Measurements from ENCODE around the gene STARD13. TPM values are rescaled to one million over a fixed set of nuclear protein-coding genes. Genes with fewer than 3 reads are reported as not detected.

Gene STARD13
- total RNA-seq, 4 donors from 2014 or later = 52.0 to 114 (median 89.2) TPM

DNA sequence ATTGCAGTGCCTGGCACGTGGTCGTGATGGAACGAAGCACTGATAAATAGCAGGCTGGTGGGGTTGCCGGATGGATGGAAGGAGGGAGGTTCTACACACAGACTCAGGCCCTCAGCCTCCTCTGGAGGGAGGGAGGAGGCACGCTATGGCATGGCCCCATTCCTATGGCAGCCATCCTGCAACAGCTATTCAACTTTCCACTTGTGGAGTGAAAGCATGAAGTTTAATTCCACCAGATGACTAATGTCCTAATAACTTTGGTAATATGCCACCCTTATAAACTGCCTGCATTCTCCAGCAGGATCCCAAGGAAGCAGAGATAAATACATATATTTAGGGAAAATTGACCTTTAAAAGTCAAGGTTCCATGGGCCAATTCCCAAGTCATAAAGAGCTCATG lies 176.9 kb downstream of the STARD13 start:
- Histone ChIP-seq H3K4me3 (replicated peaks in 1 of 3) (no peak overlapping the region), H3K4me1 (peaks cover 0 to 21% of the 10 kb centered on the region in 2 donors), H3K9me3 (no peaks in the 10 kb centered on the region), H3K27ac (no peak overlapping the region), H3K27me3 (no peaks in the 10 kb centered on the region), H3K36me3 (peaks cover 55 to 75% of the 10 kb centered on the region in 2 donors)
- 93 to 97% methylated on average over 5 of the region's 5 CpGs for WGBS, 2 donors
- intact Hi-C loops (cut with DNase I) = no loop called here
- no peak for TF ChIP-seq POLR2A (IDR thresholded peaks at IDR 0.05)
- TF ChIP-seq, protein P1, sequence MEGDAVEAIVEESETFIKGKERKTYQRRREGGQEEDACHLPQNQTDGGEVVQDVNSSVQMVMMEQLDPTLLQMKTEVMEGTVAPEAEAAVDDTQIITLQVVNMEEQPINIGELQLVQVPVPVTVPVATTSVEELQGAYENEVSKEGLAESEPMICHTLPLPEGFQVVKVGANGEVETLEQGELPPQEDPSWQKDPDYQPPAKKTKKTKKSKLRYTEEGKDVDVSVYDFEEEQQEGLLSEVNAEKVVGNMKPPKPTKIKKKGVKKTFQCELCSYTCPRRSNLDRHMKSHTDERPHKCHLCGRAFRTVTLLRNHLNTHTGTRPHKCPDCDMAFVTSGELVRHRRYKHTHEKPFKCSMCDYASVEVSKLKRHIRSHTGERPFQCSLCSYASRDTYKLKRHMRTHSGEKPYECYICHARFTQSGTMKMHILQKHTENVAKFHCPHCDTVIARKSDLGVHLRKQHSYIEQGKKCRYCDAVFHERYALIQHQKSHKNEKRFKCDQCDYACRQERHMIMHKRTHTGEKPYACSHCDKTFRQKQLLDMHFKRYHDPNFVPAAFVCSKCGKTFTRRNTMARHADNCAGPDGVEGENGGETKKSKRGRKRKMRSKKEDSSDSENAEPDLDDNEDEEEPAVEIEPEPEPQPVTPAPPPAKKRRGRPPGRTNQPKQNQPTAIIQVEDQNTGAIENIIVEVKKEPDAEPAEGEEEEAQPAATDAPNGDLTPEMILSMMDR (IDR thresholded peaks at IDR 0.05) = no peak
- no peak for DNase-seq

DNA sequence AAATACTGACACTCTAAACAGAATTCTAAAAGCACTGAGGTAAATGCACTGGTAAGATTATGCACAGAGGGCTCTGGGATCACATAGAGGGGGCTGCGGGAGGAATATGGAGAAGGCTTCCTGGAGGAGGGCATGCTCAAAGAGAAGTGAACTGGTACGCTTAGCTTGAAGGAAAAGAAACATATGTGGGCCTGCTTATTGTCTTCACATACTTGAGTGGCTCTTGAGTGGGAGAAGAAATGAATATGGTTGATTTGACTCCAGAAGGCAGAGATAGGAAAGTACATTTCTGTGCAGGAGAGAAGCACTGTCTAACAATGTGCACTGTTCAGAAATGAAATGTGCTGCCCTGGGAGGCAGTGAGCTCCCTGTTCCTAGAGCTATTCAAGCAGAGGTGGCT lies 178.2 kb downstream of the STARD13 start:
- intact Hi-C loops (cut with DNase I) = no loop called here
- Histone ChIP-seq H3K36me3 (peaks cover 48 to 63% of the 10 kb centered on the region in 2 donors), H3K4me1 (peaks cover 0 to 21% of the 10 kb centered on the region in 2 donors), H3K27me3 (no peaks in the 10 kb centered on the region), H3K27ac (no peak overlapping the region), H3K9me3 (no peaks in the 10 kb centered on the region), H3K4me3 (replicated peaks in 1 of 3) (no peak overlapping the region)
- WGBS, 2 donors = 93 to 95% methylated on average over 2 of the region's 2 CpGs
- TF ChIP-seq POLR2A (IDR thresholded peaks at IDR 0.05) = no peak
- TF ChIP-seq, protein P1 (IDR thresholded peaks at IDR 0.05) = no peak
- no peak for DNase-seq

- Histone ChIP-seq H3K36me3 (peaks cover 47 to 58% of the 10 kb centered on the region in 2 donors), H3K9me3 (no peaks in the 10 kb centered on the region), H3K4me3 (replicated peaks in 1 of 3) (no peak overlapping the region), H3K4me1 (peaks cover 0 to 21% of the 10 kb centered on the region in 2 donors), H3K27me3 (no peaks in the 10 kb centered on the region), H3K27ac (no peak overlapping the region)
- DNase-seq = no peak
- WGBS, 2 donors = 86 to 90% methylated on average over 7 of the region's 7 CpGs
- TF ChIP-seq, protein P1 (IDR thresholded peaks at IDR 0.05) = no peak
- no peak for TF ChIP-seq POLR2A (IDR thresholded peaks at IDR 0.05)
- intact Hi-C loops (cut with DNase I) = no loop called here
Observed at GRCh38 chr13:33106656-33107360, 178.7 kb downstream of the STARD13 start.

DNA sequence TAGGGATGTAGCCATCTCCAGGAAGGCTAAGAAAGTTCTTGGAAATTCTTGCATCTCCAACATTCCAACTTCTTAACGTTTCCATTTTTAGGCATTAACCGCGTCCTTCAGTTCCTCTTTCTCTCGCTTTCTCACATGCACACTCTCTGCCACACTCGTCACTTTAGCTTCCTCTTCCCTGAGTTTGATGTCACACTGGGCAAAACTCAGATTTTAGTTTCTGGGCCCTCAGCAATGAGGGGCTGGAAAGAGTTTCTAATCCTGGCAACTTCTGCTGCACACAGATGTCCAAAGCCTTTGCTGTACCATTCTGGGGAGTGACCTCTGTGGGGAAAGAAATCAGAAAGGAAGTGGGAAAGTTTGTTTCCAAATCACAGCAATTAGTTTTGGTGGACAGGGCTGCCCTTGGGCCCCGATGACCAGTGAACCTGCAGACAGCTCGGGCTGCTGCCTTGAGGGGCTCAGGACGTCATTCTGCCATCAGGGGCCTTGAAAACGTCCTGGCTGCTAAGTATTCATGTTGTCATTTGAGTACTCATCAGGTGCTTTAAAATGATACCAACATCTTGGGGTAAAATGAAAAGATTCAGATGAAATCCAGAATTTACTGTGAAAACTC lies 180.1 kb downstream of the STARD13 start:
- Histone ChIP-seq H3K4me3 (replicated peaks in 1 of 3) (no peak overlapping the region), H3K27me3 (no peaks in the 10 kb centered on the region), H3K27ac (no peak overlapping the region), H3K4me1 (peaks cover 0 to 9% of the 10 kb centered on the region in 2 donors), H3K36me3 (peaks cover 45 to 52% of the 10 kb centered on the region in 2 donors), H3K9me3 (no peaks in the 10 kb centered on the region)
- DNase-seq = no peak
- intact Hi-C loops (cut with DNase I) = no loop called here
- no peak for TF ChIP-seq POLR2A (IDR thresholded peaks at IDR 0.05)
- 85 to 86% methylated on average over 9 of the region's 9 CpGs for WGBS, 2 donors

- TF ChIP-seq, protein P1 (IDR thresholded peaks at IDR 0.05) = no peak
- no peak for TF ChIP-seq POLR2A (IDR thresholded peaks at IDR 0.05)
- H3K4me3 ChIP-seq (replicated peaks in 1 of 3) = no peak overlapping the region
- DNase-seq = no peak
- WGBS, 2 donors = 92 to 95% methylated on average over 4 of the region's 4 CpGs
- H3K27ac ChIP-seq = no peak overlapping the region
- intact Hi-C loops (cut with DNase I) = no loop called here
- H3K27me3 ChIP-seq = no peaks in the 10 kb centered on the region
- no peaks in the 10 kb centered on the region for H3K4me1 ChIP-seq
- H3K36me3 ChIP-seq = peaks cover 29 to 37% of the 10 kb centered on the region in 2 donors
- no peaks in the 10 kb centered on the region for H3K9me3 ChIP-seq
Observed at GRCh38 chr13:33103457-33103856, 182.1 kb downstream of the STARD13 start.
